GM12892 (cell line): ENCODE results near the gene VWA3B. TPM values are rescaled to one million over a fixed set of nuclear protein-coding genes. Genes with fewer than 3 reads are reported as not detected.
"Not testable (repeated sequence)": the region's sequence is repeated elsewhere in the genome, so short reads cannot be mapped to it uniquely, and the experiment has no call there.

ENCODE experiments used
- DNase-seq: peaks from one replicate; pipeline ENCODE4 v3.0.0; 2011; ENCODE audit not compliant: insufficient read length
- FAIRE-seq: peaks from 2 replicates; lab custom pipeline; 2011; peaks lifted over from hg19 to GRCh38; lab: Jason Lieb, UNC
- POLR2A ChIP-seq: IDR thresholded peaks from 2 replicates; pipeline ENCODE4 v1.6.1; 2011; ENCODE audit warnings: low read depth, low read length, control low read depth
- POLR2AphosphoS5 ChIP-seq: IDR thresholded peaks from 2 replicates; pipeline ENCODE4 v1.6.1; 2011; ENCODE audit warnings: low read depth, low read length, control low read depth
- TAF1 ChIP-seq: IDR thresholded peaks from 2 replicates; pipeline ENCODE4 v1.6.1; 2011; ENCODE audit warnings: low read depth, mild to moderate bottlenecking, control low read depth, low read length, borderline replicate concordance
- polyA plus RNA-seq: library from polyadenylated mRNA; unstranded; fragments of >200 nt; gene quantifications from one replicate; pipeline ENCODE4 v1.2.1, GENCODE V29; 2012; ENCODE audit warnings: missing spikeins, inconsistent platforms; ENCODE audit not compliant: missing spikeins

The VWA3B gene, protein sequence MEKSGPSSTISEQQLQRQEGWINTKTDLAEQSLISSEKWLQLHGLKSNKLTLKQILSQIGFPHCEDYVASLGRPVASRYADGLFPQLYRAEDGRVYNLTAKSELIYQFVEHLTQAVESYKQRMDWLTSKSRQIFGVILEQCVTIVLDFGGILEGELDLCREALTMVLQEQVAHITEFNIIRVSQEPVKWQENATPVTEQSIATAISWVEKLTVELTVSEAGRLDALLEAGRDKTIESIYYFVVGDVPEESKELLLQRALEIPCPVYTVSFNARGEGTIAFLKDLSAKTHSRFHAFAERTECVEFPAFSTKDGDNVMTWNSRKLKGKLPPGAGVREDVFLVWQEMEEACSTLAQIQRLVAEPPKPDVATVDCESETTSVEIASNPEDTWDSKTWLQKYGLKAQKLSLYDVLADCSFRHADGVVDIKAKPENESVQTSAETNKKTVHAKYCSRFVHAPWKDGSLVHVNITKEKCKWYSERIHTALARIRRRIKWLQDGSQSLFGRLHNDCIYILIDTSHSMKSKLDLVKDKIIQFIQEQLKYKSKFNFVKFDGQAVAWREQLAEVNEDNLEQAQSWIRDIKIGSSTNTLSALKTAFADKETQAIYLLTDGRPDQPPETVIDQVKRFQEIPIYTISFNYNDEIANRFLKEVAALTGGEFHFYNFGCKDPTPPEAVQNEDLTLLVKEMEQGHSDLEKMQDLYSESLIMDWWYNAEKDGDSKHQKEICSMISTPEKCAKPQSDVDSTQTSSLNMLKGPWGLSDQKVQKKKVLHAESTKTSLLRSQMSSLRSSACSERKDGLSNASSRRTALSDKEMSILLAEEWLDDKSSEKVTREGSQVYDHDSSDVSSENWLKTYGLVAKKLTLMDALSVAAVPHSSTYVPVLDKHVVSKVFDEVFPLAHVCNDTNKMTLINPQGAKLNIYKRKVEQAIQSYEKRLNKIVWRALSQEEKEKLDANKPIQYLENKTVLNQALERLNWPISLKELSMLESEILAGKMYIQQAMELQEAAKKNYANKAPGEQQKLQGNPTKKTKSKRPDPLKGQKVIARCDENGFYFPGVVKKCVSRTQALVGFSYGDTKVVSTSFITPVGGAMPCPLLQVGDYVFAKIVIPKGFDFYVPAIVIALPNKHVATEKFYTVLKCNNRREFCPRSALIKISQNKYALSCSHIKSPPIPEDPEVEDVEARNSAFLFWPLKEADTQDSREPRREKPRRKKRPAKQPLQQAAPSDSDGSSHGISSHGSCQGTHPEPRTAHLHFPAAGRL (N-terminal part only)
- polyA plus RNA-seq = not detected

DNA sequence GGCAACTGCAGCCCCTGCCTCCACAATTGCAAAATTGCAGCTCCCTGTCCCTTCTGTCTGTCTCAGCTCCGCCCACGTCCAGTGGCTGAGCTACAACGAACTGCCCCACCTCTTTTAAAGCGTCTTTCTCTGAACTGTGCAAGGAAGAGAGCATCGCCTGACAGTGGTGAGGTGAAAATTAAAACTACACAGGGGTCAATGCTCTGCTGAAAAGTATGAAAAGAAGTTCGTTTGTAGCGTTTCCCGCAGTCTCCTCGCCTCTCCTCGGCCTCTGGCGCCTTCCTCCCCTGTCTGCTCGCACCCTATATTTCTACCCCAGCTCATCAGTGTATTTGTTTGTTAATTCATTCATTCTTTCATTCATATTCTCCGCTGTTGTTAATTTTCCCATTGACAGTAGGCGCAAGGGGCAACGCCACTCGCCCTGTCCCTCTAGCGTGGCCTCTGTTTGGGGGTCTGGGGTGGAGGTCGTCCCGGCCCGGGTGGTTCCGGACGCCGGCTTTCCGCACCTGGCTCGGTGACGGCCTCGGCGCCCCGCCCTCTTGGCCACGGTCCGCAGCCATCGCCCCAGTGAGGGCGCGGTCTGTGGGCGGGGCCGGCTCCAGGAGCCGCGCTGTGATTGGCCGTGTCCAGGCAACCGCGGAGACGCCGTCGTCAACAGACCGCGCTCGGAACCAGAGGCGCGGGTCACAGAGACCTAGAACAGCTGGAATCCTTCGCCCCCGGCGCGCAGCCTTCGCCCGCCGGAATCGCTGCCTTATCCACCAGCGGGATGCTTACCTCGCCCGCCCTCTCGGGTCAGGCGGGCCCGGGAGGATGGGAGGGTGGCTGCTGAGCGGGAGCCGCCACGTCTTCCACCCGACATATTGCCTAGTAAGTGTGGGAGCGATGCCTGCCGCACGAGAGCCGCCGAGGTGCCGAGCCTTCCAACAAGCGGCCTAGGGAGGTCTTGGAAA lies at the start of gene VWA3B:
VWA3B (plus strand) TSS at position 677 of the 956 bp plus-strand sequence. CDS start 5,926 bp downstream, outside the sequence.
- TF ChIP-seq TAF1 = no peak
- no peak for TF ChIP-seq POLR2AphosphoS5
- no peak for TF ChIP-seq POLR2A
- FAIRE-seq (peak; percentile 86), DNase-seq (peak; percentile 75)

DNA sequence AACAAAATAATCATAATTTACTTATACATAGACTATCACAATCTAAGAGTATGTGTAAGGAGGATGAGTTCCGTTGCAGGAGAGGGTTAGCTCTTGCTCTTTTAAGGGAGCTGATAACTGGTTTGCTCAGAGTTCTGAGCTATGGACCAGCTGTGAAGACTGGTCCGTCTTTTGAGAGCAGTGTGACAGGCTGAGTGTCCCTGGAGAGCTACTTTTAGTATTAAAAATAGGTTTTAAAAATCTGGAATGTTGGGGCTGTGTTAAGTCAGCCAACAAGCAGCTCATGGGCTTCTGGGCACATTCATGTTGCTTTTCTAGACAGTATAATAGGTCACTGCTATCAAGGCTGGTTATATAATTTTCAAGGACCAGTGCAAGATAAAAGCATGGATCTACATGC lies 49.8 kb upstream of the VWA3B start:
- no peak for FAIRE-seq
- DNase-seq = no peak
- no peak for TF ChIP-seq POLR2A
- TF ChIP-seq POLR2AphosphoS5 = no peak
- TF ChIP-seq TAF1 = no peak

DNA sequence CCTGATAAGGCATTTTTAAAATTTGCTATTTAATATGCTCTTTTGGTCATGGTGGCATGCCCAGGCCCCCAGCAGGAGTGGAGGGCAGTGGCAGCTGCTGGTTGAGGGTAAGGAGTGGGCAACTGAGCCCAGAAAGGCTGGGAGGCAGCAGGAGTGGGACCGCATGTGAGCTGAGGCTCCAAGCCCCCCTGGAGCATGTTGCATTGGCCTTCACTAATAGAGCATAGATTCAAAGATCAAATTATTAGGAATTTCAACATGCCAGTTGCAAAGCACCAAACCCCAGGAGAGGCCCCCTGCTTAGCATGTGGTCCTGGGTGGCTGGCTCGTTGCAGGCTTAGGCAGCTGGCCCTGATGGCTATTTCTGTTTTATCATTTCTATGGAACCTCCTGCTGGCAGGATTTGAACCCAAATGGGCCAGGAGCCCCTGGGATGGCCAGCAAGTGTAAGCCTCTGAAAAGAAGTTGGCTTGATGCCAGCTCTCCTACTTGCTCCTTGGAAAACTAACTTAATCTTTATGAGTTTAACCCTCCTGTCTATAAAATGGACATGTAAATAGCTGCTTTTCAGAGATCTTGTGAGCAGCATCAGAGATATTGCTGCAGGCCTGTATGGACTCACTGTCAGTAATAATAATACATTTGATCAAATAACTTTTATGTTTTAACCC lies 49.2 kb upstream of the VWA3B start:
- TF ChIP-seq TAF1 (no peak), POLR2A (no peak), POLR2AphosphoS5 (no peak)
- no peak for DNase-seq
- no peak for FAIRE-seq

DNA sequence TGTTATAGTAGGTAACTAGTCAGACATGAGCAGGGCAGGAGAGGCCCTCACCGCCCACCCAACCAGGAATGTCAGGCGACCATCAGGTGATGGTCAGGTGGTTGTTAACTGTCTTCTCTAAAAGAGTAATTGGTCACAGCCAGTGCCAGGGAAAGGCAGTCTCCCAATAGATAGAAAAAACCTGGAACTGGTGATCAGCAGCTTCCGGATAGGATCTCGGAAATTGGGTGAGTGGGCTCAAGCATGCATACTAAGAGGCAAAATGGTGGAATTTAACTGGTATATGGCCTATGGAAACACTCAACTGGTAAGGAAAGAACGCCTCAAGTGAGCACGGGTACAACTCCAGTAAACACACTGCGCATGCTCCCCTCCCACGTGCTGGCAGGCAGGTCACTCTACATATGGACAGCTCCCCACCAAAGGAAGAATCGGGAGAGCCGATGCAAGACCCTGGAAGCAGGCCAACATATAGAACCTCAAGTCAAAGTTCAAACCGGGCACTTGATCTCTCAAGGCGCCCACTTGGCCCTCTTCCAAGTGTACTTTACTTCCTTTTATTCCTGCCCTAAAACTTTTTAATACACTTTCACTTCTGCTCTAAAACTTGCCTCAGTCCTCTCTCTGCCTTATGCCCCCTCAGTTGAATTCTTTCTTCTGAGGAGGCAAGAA lies 47.7 kb upstream of the VWA3B start:
- DNase-seq (no peak), FAIRE-seq (no peak)
- TF ChIP-seq POLR2AphosphoS5 (no peak), POLR2A (no peak), TAF1 (no peak)

DNA sequence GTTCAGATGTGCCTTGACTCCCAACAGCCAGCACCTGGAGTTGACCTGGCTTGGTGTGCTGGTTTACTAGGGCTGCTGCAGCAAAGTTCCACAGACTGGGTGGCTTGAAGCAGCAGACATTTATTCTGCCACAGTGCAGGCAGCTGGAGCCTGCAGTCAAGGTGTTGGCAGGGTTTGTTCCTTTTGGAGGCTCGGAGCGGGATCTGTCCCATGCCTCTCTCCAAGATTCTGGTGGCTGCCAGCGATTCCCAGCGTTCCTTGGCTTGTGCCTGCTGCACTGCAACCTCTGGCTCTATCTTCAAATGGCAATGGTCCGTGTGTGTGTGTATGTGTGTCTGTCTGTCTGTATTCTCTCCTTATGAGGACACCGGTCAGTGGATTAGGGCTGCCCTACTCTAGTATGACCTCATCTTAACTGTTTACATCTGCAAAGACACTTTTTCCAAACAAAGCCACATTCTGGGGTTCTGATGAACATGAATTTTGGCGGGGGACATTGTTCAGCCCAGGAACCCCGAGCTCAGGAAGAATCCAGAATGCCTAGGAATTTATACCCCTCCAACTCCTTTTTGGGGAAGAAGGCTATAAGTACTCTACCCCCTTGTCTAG lies 46.5 kb upstream of the VWA3B start:
- DNase-seq = no peak
- no peak for FAIRE-seq
- TF ChIP-seq POLR2AphosphoS5 (no peak), POLR2A (no peak), TAF1 (no peak)

DNA sequence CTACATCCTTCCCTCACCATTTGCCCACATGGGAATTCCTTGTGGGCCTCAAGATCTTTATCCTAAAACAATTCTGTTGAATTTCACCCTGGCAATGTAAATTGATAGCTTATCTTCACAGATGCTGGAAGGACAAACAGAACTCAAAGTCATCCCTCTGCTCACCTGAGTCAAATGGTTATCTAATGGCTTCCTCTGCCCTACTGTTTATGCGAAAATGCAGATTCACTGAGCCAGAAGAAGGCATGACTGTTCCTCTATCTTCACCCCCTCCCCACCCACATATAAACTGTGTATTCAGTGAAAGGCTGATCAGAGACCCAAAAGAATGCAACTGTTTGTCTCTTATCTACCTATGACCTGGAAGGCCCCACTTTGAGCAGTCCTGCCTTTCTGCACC lies 43.9 kb upstream of the VWA3B start:
- FAIRE-seq (no peak), DNase-seq (no peak)
- no peak for TF ChIP-seq POLR2AphosphoS5
- TF ChIP-seq TAF1 = no peak

DNA sequence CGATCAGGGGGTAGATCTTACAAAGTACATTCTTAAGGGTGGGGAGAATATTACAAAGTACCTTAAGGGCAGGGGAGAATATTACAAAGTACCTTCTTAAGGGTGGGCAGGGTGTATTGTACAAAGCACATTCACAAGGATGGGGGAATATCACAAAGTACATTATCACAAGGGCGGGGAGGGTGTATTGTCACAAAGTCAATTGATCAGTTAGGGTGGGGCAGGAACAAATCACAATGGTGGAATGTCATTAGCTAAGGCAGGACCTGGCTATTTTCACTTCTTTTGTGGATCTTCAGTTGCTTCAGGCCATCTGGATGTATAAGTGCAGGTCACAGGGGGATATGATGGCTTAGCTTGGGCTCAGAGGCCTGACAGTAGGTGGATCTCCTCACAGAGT lies 42.2 kb upstream of the VWA3B start:
- FAIRE-seq, DNase-seq: not testable (repeated sequence)

DNA sequence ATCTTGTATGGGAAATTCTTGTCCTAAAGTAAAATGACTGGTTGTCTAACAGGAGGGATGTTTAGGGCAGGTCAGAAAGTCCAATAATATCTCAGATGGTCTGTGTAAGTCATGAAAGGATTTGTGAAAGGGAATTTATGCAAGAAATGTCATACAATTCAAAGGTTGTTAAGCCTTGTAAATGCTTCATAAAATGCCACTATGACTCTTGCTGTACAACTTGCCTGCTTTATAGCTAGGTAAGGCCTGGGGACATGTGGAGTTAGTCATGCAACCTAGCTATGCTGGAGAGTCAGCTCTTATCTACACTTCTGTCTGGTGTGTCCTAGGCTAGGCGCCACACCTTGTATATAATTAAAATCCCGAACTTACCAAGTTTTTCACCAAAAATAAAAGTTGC lies 36.9 kb upstream of the VWA3B start:
- no peak for TF ChIP-seq TAF1
- no peak for TF ChIP-seq POLR2A
- TF ChIP-seq POLR2AphosphoS5 = no peak
- DNase-seq (no peak), FAIRE-seq (no peak)

DNA sequence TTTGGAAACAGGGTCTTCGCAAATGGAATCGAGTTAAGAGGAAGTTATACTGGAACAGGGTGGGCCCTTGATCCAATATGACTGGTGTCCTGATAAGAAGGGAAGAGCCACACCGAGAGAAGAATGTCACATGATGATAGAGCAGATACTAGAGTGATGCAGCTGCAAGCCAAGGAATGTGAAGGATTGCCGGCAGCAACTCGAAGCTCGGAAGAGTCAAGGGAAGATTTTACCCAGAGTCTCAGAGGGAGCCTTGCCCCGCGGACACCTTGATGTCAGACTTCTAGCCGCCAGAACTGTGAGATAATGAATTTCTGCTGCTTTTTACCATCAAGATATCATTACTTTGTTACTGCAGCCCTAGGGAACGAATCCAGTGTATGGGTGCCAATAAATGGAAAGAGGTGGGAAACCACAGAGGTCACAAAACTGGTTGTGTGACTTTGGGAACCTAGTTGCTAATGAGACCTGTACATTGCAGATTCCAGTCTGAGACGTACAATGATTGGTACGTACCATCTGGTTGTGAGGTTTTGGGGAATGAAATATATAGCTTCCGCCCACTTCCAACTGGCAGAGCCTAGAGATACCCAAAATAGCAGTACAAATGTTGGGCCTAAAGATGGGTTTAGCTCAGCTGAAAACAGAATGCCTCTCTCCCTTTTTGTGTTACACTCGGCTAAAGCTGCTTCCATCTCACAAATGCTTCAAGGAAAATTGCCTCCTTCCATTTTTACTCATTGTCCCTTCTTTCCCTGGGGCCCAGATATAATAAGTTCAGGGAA lies 28.6 kb upstream of the VWA3B start:
- DNase-seq (no peak), FAIRE-seq (no peak)
- TF ChIP-seq POLR2A (no peak), POLR2AphosphoS5 (no peak), TAF1 (no peak)
